RKO (cell line): ENCODE data around the gene AGBL4.

Experiments
- DNase-seq: peaks from one replicate; pipeline ENCODE4 v3.0.0-alpha.2; 2016; ENCODE audit warnings: low spot score

The AGBL4 gene

DNA sequence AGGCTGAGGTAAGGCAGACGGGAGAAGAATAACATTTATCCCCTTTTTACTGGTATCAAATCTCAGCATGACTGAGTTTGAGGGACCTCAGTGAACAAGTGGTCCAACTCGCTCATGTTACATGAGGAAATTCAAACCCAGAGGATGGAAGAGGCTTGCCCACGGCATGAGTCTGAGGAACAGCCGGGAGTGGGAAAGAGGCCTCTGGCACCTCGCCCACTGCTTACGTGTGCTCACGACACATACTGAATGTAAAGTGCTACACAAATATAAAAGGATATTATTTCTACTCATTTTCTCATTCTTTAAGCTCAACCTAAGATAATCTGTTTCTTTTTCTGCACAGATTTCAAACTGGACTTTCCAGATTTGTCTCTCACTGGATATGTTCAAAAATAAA, 1261.8 kb downstream of the AGBL4 start:
- no peak for DNase-seq

DNA sequence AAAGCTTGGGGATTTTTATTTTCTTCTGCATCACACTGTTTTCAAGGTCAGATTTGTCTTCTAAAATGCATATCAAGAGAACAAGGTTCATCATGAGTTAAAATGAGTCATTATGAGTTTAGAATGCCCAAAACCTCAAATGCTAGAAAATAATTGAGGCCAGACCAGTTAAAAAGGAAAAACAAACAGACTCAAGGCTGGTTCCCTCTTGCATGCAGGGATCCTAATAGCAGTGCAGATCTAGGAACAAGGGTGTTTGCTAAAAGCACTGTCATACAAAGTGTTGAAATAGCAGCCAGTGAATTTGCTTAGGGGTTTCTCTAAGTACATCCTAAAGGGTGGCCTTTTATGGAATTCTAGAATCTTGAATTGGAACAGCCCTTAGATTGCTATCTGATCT, 1262.3 kb downstream of the AGBL4 start:
- no peak for DNase-seq

DNA sequence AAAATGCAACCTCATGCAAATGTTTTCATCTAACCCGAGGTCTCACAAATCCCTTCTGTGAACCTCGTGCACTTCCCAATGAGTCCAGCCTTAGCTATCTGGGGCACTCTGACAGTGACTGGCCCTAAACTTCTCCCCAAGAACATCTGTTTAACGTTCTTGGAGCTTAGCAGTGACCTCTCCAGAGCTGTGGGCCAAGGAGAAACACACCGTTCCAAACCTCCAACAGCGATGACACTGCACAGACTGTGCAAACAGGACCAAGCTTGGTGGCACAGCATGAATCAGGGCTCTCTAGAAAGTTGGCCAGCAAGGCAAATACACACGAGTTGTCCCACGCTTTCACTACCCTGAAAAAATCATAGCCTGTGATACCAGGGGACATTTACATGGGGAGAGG, 1262.9 kb downstream of the AGBL4 start:
- DNase-seq, result no peak

DNA sequence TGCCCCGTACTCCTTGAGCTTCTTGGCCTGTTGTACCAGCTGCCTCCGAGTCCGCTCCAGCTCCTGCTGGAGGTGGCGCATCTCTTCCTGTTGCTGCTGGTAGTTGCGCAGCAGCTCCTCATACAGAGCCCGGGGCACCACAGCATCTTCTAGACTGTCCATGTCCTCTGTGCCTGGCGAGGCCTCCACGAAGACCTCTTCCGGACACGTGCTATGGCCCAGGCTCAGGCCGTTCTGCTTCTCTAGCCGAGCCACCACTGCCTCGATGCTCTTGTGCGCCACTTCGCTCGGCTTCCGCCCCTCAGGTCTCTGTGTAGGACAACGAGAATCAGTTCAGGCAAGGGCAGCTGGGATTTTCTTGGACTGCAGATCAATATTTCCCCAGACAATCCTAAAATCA, 1264.8 kb downstream of the AGBL4 start:
- no peak for DNase-seq

DNA sequence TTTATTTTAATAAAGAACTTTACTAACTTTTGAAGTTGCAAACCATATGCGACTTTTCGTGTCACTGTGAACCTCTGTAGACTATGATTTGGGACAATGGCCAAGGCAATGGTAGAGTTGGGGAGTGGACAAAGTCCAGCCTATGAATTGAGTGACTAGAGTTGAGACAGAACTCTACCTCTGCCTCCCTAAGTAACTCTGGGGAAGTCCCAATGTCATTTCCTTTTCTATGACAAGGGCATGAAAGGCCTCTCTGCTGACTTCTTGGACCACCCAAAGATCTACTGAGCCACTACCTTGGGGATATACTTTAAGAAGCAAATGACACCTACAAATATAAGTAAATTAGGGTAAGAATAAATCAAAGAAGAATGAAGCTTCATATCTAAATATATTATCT, 1266.4 kb downstream of the AGBL4 start:
- no peak for DNase-seq

DNA sequence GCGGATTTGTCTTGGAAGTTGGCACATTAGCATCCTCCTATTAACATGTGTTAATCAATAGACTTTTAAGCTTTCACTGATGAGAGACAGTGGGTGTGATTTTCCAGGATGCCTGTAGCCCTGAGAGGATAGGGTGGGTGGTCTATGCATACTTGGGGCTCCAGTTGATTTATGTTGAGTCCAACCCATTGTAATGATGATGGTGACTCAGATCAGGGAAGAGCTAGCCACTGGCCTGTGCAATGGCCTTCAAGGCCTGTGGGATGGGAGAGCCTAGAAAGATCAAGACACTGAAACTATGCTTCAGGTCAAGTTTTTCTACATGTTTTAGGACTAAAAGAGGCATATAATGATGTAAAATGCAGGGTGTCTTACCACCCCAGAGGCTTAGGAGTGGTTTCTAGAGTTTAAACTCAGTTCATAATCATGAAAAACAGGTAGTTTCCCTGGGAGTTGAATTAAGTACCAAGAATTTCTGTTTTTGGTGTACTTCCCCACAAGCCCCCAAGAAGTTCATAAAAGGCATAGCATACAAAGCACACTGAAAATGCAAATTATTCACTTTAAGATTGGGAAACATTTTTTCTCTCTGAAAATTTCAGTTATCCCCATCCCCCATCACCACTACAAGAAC, 1267.0 kb downstream of the AGBL4 start:
- DNase-seq, result no peak

DNA sequence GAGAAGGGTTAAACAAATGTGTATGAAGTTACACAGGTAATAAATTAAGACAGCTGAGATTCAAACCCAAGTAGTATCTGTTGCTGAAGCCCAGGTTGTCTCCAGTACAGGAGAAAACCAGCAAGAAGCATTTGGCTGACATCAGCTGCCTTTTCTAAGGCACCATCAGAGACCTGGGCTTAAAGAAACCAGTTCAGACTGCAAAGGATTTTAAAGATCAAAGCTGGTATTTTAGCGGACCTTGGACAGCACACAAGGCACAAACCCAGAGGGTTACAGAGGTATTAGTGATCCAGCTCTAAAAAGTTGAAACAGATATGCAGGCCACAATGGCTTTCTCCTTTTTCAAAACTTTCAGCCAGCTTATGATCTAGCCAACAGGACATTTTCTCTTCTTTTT, 1270.5 kb downstream of the AGBL4 start:
- no peak for DNase-seq

DNA sequence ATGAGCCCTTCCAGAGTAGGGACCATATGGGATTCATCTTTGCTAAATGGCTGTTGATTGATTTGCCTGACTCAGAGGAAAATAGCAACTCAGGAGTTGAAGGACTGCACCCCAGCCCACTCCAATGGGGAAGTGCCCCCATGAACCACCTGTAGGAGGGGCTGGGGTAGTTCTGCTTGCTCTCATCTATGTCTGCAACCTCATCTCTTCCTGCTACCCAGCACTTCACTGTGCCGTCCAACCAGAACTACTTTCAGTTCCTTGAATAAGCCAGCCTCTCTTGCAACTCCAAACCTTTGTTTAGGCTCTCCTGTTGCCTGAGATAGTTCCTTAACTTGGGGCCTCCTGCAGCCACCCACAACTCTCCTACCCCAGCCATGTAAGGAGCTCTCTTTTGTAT, 1273.6 kb downstream of the AGBL4 start:
- DNase-seq, result no peak

DNA sequence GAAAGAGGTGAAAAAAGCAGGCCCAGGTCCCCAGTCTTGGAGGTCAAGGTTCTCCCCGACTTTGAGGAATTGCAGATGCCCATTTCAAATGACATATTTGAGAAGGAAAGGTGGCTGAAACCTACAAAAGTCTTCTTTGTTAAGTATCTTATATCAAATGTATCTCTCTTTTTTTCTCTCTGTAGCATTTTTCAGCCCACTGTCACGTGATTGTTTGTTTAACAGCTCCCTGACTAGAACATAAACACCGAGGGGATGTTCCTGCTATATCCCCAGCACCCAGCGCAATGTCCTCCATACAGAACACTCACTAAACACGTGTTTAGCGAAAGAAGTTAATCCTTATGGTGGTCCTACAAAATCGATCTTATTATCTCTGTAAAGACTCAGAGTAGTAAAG, 1274.7 kb downstream of the AGBL4 start:
- DNase-seq, result no peak

DNA sequence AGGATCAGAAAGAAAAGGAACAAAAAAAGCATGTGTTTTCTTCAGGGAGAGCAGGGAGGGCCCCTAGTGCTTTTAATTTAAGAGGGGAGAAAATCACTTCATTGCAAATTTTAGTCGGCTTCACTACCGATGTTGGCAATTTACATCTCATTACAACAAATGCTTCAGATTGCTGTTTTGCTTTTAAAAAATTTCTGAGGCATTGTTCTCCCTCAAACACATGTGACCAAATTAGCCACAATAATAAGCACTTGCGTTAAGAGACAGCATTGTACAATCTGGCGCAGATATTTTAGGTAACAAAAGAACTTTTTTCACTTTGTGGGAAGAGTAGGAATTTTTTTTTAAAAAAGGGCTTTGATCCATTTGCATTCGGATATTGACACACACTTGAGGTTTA, 1276.8 kb downstream of the AGBL4 start:
- DNase-seq, result no peak

DNA sequence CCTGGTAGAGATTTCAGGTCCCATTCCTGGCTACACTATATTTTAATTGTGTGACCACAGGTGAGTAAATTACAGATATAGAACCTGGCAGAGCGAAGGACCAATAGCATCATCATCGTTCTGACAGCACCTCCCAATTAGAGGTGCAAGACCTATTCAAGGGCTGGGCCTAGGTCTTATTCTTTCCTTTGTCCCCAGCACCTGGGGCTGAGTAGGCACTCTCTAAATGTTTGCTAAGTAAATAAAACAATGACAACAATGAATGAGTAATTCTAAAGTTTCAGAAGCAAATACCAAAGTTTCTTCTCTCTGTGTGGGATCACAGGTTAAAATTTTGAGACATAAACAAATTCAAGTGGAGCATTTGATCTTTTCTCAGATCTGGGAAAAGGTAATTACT, 1279.7 kb downstream of the AGBL4 start:
- no peak for DNase-seq

DNA sequence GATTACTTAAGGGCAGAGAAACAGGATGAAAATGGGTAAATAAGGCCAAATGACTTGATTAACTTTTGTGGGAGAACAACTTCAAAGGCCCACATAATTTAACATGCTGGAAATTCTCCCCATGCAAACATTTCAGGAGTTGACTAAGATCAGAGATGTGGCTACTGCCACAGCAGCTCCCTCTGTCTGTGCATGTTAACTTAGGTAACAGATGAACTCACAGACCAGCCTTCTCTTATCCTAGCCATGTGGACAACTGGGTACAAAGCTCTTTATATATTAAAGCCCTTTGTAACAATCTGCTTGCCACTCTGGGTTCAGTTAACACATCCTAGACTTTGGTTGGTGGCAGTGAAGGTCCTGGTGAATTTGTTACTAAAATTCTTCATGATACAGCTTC, 1280.3 kb downstream of the AGBL4 start:
- DNase-seq, result no peak

DNA sequence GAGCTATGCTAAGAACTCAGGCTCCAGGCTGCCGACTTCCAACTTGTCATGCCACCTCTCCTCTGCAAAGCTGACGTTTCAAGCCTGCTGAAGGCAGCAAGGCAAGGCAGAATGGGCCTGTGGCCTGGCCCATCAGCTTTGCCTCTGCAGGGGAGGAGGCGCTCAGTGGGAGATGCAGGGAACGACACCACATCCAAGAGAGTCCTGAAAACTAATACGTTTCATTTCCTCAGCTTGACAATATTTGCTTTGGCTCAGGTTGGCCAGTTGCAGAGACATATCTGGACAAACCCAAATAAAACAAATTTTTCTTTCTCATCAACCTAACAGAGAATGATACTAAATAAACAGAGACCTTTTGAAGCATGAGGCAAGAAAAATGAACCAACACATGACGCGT, 1282.4 kb downstream of the AGBL4 start:
- no peak for DNase-seq

DNA sequence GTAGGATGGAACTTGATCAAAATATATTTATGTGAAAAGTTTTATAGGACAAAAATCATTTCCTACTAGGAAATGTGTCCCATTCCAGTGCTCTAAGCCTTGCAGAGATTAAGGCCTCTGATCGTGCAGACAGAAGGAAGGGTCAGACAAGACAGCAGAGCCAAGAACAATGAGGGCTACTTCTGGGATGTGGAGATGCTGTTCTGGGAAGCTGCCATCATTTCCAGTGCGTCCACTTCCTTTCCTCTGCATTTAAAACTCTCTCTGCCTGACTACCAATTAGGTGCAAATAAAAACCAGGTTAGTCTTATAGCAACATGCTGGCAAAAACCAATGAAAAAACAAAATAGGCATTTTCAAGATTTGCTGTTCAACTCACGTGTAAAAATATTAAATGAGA, 1283.1 kb downstream of the AGBL4 start:
- no peak for DNase-seq

DNA sequence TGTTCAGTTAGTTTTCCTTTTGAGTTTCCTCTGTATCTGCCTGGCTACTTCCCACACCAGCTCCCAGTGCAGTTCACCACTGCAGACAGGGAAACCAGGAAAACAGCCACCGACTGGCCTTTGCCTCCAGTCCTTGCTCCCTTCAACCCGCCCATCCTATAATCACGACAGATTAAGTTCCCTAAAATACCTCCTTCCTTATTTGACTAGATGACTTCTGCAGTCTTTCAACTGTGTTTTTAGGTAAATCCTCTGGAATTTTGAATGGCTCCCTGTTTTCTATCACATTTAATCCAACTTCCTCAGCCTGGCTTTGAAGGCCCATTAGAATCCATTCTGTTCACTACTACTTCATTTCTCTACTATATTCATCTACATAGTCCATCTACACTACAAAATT, 1284.7 kb downstream of the AGBL4 start:
- DNase-seq, result no peak

DNA sequence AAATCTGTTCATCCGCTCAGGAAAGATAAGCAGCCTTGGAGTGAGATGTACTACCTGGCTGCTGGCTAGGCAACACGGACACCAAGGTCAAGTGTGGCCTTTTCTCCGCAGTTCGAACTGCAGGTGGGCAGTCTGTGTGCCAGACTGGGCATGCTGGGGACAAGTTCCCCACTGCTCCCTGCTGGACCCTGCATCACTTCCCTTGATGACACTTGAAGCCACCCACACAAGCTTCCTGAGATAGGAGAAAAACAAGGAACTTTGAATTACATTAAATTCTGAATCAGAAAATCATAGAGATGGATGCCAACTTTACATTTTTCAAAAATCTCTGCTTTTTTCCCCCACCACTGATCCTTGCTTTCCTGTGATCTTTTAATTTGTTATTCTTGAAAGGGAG, 1285.4 kb downstream of the AGBL4 start:
- no peak for DNase-seq

DNA sequence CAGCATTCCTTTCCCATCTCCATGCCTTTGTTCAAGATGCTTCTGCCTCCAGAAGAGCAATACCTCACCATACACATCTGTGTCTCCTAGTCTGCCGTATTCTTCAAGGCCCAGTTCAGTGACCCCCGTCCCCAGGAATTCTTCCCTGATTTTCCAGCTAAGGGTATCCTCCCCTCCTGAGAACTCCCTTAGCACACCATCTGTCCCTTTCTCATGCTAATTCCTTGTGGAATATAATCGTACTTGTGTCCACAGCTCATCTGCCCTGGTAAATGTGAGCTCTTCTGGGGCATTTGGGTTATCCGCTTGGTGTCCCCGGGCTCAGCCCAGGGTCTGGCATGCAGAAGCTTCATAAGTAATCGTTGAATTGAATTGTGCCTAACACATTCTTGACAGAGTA, 1288.0 kb downstream of the AGBL4 start:
- DNase-seq, result no peak

DNA sequence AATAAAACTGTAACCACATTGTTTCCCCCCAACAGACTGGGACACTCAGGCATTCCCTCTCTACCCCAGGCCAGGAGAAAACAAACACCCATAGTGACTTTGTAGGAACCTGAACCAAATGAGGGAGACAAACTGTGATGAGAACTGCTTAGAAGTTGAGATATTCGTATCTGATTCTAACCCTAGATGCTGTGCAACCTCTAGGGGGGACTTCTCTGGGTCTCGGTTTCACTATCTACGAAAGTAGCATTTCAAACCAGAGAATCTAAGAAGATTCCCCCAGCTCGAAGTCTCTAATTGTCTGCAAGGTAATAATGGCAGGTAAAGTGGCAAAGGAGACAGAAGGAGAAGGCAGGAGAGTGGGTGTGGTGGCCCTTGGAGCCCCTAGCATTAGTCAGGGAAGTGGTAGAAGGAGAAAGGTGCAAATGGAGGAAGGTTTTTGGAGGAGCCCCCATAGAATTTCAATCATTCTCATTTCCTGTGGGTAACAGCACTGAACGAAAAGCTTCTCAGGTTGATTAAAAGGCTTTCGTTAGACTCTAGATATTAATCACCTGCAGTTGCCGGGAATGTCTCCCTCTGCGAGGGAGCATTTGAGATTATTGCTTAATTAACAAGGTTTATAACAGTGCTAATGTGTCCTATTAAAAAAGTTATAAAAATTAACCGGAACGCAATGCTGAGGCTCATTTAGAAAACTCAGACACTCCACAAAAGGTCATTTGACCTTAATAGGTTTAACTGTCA, 1293.4 kb downstream of the AGBL4 start:
- no peak for DNase-seq

DNA sequence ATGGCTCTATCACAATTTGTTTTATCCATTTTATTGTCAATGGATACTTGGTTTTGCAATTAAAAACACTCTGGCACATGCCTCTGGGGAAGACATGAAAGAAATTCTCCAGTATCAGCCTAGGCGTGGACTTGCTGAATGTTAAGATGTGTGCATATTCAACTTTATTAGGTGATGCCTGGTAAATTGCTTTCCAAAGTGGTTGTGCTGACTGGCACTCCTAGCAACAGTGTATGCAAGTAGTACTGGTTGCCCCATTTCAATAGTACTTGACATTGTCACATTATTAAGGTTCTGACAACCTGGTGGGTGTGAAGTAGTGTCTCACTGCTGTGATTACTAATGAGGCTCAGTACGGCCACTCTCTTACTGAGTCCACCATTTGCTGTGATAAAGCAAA, 1295.2 kb downstream of the AGBL4 start:
- DNase-seq, result no peak

DNA sequence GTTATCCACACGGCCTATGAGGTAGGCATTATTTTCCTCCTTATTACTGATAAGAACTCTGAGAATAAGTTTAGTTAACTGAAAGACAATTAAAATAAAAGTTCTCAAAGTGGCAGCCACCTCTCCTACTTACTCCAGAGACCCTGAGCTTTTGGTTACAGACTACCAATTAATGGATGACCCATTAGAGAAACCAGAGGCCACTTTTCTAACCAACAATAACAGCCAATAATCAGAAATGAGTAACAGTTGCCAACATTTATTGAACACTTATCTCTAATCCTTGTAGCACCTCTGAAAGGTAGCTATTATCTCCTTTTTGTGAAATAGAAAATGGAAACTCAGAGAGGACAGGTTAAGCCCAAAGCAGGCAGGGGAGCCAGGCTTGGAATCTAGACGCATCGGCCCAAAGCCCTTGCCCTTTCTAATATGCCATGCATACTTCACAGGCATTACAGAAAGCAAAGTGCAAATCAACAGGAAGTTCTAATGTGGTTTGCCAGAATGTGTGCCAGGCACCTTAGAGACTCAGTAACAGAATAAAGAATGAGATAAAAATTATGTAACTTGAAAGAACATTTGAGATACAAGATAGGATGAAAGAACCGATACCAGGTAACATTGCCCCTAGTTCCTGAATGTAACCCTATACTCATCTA, 1297.1 kb downstream of the AGBL4 start:
- no peak for DNase-seq

DNA sequence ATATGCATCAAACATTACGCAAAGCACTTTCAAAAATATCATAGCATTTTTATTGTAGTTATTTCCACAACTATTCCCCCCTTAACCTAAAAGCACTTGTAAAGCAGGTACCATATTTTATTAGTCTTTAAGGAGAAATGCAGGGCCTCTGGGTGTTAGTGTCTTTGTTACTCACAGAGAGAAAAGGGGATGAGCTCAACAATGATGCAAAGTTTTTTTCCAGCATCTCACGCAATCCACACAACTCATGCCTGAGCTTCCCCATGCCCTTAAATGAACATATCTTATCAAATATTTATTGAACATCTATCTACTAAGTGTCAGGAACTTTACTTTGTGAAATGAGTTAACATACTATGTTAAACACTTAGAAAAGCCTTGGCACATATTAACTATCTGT, 1297.6 kb downstream of the AGBL4 start:
- no peak for DNase-seq

DNA sequence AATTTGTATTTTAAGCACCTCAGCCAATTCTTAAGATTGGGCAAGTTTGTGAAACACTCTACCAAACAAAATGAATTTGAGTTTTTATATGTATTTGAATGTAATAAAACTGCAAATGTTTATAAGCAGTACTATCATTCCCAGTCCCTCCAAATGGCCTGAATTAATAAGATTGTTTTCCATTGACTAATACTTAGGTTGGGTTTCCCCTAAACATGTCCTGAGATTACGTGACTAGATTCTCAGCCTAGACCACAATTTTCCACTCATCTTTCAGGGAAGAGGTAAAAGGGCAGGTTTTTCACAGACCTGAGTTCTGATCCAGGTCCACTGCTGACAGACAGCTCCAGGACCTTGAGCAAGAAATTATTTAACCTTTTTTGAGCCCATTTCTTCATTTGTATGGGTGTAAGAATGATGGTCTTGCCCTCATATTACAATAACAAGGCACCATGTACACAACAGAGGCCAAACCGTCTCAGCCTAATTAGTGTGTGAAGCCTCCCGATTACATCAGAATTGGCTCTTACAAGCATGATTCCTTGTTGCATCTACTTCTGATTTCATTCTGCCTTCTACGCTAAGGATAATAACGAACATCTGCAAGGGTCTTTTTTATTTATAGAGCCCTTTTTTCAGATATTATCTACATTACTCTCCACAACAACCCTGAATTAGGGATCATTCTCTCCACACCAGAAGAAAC, 1298.3 kb downstream of the AGBL4 start:
- no peak for DNase-seq

DNA sequence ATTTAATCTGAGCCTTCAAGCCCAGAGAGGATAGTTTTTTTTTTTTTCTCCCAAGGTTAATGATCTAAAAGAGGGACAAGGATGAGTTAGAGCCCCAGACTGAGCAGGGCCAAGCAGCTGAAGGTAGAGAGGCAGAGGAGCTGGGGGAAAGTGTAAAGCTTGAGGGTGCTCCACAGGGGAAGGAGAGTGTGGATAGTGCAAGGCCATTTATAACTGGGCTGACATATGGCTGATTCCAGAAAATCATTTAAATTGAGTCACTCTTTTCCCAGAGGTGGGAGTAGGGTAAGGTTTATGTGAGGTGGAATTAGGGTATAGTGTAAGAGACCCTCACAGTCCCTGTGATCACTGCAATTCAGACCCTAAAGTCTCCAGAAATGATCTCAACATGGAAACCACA, 1302.8 kb downstream of the AGBL4 start:
- DNase-seq, result no peak
